HG03469 (cell line): ENCODE measurements around the gene TUBGCP6.

Experiments used
- ATAC-seq: cut with Tn5 transposase; IDR thresholded peaks from one replicate; pipeline ENCODE4 v1.9.1; 2021; ENCODE audit warnings: mild to moderate bottlenecking, moderate library complexity, moderate number of reproducible peaks; ENCODE audit not compliant: unreplicated experiment

Gene TUBGCP6

GRCh38 chr22:50244420-50245213 lies at the start of gene TUBGCP6:
Gene TUBGCP6 (minus strand): TSS chr22:50245023. CDS start chr22:50244459, 564 bp downstream.
- peak; percentile 56 for ATAC-seq

- ATAC-seq: no peak
Measured at GRCh38 chr22:50294319-50294656, 49.5 kb upstream of the TUBGCP6 start.

GRCh38 chr22:50293441-50294318 lies 48.9 kb upstream of the TUBGCP6 start:
- no peak for ATAC-seq

GRCh38 chr22:50292643-50293440 lies 48.0 kb upstream of the TUBGCP6 start:
- no peak for ATAC-seq

- no peak for ATAC-seq
Measured at GRCh38 chr22:50289942-50290630, 45.3 kb upstream of the TUBGCP6 start.

GRCh38 chr22:50289151-50289941 lies 44.5 kb upstream of the TUBGCP6 start:
- no peak for ATAC-seq

GRCh38 chr22:50287731-50288130 lies 42.9 kb upstream of the TUBGCP6 start:
- no peak for ATAC-seq

- ATAC-seq: no peak
Measured at GRCh38 chr22:50286701-50287318, 42.0 kb upstream of the TUBGCP6 start.

GRCh38 chr22:50286275-50286674 lies 41.5 kb upstream of the TUBGCP6 start:
- ATAC-seq: no peak

GRCh38 chr22:50285568-50286229 lies 40.9 kb upstream of the TUBGCP6 start:
- no peak for ATAC-seq

- no peak for ATAC-seq
Measured at GRCh38 chr22:50284479-50284878, 39.7 kb upstream of the TUBGCP6 start.

- no peak for ATAC-seq
Measured at GRCh38 chr22:50283821-50284220, 39.0 kb upstream of the TUBGCP6 start.

- no peak for ATAC-seq
Measured at GRCh38 chr22:50282361-50283155, 37.7 kb upstream of the TUBGCP6 start.

- no peak for ATAC-seq
Measured at GRCh38 chr22:50281957-50282356, 37.1 kb upstream of the TUBGCP6 start.

- no peak for ATAC-seq
Measured at GRCh38 chr22:50281384-50281760, 36.5 kb upstream of the TUBGCP6 start.

- ATAC-seq: no peak
Measured at GRCh38 chr22:50280708-50281383, 36.0 kb upstream of the TUBGCP6 start.

GRCh38 chr22:50280022-50280707 lies 35.3 kb upstream of the TUBGCP6 start:
- no peak for ATAC-seq
